ENCODE results near the gene AP2M1.

Gene AP2M1

DNA sequence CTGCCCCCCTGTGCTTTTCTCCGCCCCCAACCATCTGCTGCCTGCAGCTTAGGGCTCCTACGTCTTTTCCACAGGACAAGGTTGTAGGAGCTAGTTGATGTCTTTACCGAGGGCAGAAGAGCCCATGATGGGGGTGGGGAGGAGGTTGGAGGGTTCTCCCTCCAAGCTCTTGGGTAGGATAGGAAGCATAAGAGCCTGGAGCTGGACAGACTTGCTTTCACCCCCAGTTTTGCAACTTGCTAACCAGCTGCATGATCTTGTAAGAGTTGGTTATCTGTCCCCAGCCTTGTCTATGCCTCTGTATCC is 12.2 kb downstream of the AP2M1 start:
- Histone ChIP-seq H3K4me3 (ENCODE audit: low read depth in 1 of 2, low read length in 1 of 2) (peak overlapping the region; percentile 84 to 94), H3K9me3 (no peaks in the 10 kb centered on the region), H3K4me1 (ENCODE audit: control insufficient read depth in 1 of 2, insufficient read depth in 1 of 2, low read depth in 1 of 2, low read length in 1 of 2) (peaks cover 24% of the 10 kb centered on the region in 2 experiments), H3K27ac (peak overlapping the region; percentile 87), H3K27me3 (no peaks in the 10 kb centered on the region), H3K36me3 (peaks cover 75% of the 10 kb centered on the region)
- TF ChIP-seq, protein P1, sequence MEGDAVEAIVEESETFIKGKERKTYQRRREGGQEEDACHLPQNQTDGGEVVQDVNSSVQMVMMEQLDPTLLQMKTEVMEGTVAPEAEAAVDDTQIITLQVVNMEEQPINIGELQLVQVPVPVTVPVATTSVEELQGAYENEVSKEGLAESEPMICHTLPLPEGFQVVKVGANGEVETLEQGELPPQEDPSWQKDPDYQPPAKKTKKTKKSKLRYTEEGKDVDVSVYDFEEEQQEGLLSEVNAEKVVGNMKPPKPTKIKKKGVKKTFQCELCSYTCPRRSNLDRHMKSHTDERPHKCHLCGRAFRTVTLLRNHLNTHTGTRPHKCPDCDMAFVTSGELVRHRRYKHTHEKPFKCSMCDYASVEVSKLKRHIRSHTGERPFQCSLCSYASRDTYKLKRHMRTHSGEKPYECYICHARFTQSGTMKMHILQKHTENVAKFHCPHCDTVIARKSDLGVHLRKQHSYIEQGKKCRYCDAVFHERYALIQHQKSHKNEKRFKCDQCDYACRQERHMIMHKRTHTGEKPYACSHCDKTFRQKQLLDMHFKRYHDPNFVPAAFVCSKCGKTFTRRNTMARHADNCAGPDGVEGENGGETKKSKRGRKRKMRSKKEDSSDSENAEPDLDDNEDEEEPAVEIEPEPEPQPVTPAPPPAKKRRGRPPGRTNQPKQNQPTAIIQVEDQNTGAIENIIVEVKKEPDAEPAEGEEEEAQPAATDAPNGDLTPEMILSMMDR (IDR thresholded peaks at IDR 0.05), result no peak

- Histone ChIP-seq H3K36me3 (peaks cover 75% of the 10 kb centered on the region), H3K9me3 (no peaks in the 10 kb centered on the region), H3K27me3 (no peaks in the 10 kb centered on the region), H3K4me1 (ENCODE audit: control insufficient read depth in 1 of 2, insufficient read depth in 1 of 2, low read depth in 1 of 2, low read length in 1 of 2) (peaks cover 24% of the 10 kb centered on the region in 2 experiments), H3K27ac (no peak overlapping the region), H3K4me3 (ENCODE audit: low read depth in 1 of 2, low read length in 1 of 2) (no peak overlapping the region)
- TF ChIP-seq, protein P1 (IDR thresholded peaks at IDR 0.05), result no peak
Measured at GRCh38 chr3:184188080-184188479, 13.4 kb downstream of the AP2M1 start.

- H3K4me3 ChIP-seq (ENCODE audit: low read depth in 1 of 2, low read length in 1 of 2), result no peak overlapping the region
- H3K9me3 ChIP-seq, result no peaks in the 10 kb centered on the region
- TF ChIP-seq, protein P1 (IDR thresholded peaks at IDR 0.05), result no peak
- H3K4me1 ChIP-seq (ENCODE audit: control insufficient read depth in 1 of 2, insufficient read depth in 1 of 2, low read depth in 1 of 2, low read length in 1 of 2), result peaks cover 24% of the 10 kb centered on the region in 2 experiments
- H3K27me3 ChIP-seq, result no peaks in the 10 kb centered on the region
- no peak overlapping the region for H3K27ac ChIP-seq
- peaks cover 75% of the 10 kb centered on the region for H3K36me3 ChIP-seq
Measured at GRCh38 chr3:184189421-184189820, 14.8 kb downstream of the AP2M1 start.

GRCh38 chr3:184192889-184193288 is 18.2 kb downstream of the AP2M1 start:
- no peak overlapping the region for H3K4me3 ChIP-seq (ENCODE audit: low read depth in 1 of 2, low read length in 1 of 2)
- no peak overlapping the region for H3K27ac ChIP-seq
- no peaks in the 10 kb centered on the region for H3K27me3 ChIP-seq
- TF ChIP-seq, protein P1 (IDR thresholded peaks at IDR 0.05), result no peak
- no peaks in the 10 kb centered on the region for H3K4me1 ChIP-seq (ENCODE audit: control insufficient read depth in 1 of 2, insufficient read depth in 1 of 2, low read depth in 1 of 2, low read length in 1 of 2)
- peaks cover 88% of the 10 kb centered on the region for H3K36me3 ChIP-seq
- no peaks in the 10 kb centered on the region for H3K9me3 ChIP-seq

- no peaks in the 10 kb centered on the region for H3K27me3 ChIP-seq
- TF ChIP-seq, protein P1 (IDR thresholded peaks at IDR 0.05), result no peak
- H3K27ac ChIP-seq, result no peak overlapping the region
- no peak overlapping the region for H3K4me3 ChIP-seq (ENCODE audit: low read depth in 1 of 2, low read length in 1 of 2)
- no peaks in the 10 kb centered on the region for H3K9me3 ChIP-seq
- H3K4me1 ChIP-seq (ENCODE audit: control insufficient read depth in 1 of 2, insufficient read depth in 1 of 2, low read depth in 1 of 2, low read length in 1 of 2), result no peaks in the 10 kb centered on the region
- peaks cover 76% of the 10 kb centered on the region for H3K36me3 ChIP-seq
Measured at GRCh38 chr3:184193991-184194539, 19.4 kb downstream of the AP2M1 start.

DNA sequence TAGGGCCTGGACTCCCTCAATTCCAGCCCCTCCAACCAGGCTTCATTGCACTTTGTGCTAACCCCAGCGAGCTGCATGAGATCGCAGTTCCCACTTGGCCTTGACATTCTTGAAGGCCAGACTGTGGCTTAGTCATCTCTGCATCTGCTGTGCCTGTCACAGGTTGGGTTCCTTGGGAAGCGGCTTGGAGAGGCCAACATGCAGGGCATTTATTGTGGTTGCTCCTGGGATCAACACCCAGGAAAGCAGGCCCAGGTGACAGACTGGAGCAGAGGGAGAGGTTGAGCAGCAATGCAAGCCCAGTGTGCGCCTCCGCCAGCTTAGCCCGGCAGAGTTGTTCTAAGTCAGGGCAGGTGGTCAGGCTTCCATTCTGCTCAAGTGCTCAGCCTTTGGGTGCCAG is 21.9 kb downstream of the AP2M1 start:
- no peaks in the 10 kb centered on the region for H3K27me3 ChIP-seq
- no peaks in the 10 kb centered on the region for H3K9me3 ChIP-seq
- H3K36me3 ChIP-seq, result peaks cover 52% of the 10 kb centered on the region
- H3K27ac ChIP-seq, result no peak overlapping the region
- TF ChIP-seq, protein P1 (IDR thresholded peaks at IDR 0.05), result no peak
- H3K4me3 ChIP-seq (ENCODE audit: low read depth in 1 of 2, low read length in 1 of 2), result no peak overlapping the region
- H3K4me1 ChIP-seq (ENCODE audit: control insufficient read depth in 1 of 2, insufficient read depth in 1 of 2, low read depth in 1 of 2, low read length in 1 of 2), result no peaks in the 10 kb centered on the region

Data from neutrophil (primary cell).